Measurements from ENCODE around the gene BAZ1B.

GRCh38 chr7:73509463-73509862 lies 12.6 kb downstream of the BAZ1B start:
- no peak for TF ChIP-seq CTCF (IDR thresholded peaks at IDR 0.05; ENCODE audit: low read depth, low read length)
- TF ChIP-seq POLR2A (IDR thresholded peaks at IDR 0.05; ENCODE audit: extremely low read depth, insufficient read length) = no peak
- TF ChIP-seq MYC (IDR thresholded peaks at IDR 0.05; ENCODE audit: low read depth, low read length) = no peak
